OCI-M2 (cell line): Measurements from ENCODE around the gene TASOR2.

ENCODE experiments used
- DNase-seq: peaks from one replicate; lab custom pipeline; 2025; ENCODE audit not compliant: unreplicated experiment; lab: John Stamatoyannopoulos, UW

The TASOR2 gene

DNA sequence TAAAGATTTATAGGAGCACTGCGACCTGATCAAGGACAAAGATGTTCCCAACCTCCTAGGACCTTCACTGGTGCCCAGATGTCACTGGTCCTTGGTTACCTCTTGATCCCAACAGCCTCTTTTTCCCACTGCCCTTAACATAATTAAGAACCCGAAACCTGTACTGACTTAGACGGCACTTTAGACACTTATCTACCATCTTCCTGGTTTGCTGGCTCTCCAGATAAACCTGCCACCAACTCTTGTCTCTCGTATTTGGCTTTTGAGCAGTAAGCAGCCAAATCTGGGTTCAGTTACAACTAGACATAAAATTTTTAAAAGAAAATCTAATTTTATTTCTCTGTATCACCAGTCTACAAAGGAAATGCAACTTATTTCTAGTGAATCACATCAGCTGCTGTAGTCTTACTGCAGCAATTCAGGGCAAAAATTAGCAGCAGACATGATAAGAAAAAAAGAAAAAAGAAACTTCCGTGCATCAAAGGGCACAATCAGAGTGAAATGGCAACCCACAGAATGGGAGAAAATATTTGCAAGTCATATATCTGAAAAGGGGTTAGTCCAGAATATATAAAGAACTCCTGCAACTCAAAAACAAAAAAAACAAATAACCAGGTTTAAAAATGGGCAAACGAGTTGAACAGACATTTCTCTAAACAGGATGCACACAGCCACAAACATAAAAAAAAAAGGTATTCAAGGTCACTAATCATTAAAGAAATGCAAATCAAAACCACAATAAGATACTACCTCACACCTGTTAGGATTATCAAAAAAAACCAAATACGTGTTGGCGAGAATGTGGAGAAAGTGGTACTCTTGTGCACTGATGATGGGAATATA is 27.7 kb upstream of the TASOR2 start:
- DNase-seq = no peak

DNA sequence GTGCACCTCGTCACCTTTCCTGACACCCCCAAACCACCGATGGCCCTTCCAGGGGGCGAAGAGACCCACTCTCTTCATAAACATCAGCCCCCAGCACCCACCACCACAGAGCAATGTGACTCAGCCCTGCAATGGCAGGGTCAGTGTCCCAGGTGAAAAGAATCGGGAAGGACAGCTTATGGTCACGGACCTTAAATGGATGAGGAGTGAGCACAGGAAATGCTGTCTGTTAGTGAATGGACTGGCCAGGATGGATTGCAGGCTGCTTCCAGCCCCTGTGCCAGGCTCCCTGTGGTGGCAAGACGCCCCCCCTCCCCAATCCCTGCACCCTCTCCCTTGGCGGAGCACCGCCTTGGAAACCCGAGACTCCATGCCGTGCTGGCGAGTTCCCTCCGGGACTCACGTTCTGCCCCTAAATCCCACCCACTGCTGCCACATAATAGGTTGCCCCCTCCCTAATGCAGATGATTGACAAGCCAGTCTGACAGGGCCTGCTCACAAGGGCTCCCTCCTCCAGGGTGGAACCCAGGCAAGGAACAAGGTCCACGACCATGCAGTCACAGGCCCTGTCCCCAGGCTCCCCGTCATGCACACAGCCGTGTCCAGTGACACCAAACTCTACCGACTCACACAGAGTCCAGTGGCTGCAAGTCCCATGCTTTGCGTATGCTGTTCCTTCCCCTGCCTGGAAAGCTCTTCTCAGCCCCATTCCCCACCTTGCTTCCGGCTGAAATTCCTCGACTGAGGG is 25.6 kb upstream of the TASOR2 start:
- no peak for DNase-seq

- DNase-seq = no peak
Observed at GRCh38 chr10:5659702-5660528, 24.7 kb upstream of the TASOR2 start.

- DNase-seq = no peak
Observed at GRCh38 chr10:5661043-5661442, 23.6 kb upstream of the TASOR2 start.

DNA sequence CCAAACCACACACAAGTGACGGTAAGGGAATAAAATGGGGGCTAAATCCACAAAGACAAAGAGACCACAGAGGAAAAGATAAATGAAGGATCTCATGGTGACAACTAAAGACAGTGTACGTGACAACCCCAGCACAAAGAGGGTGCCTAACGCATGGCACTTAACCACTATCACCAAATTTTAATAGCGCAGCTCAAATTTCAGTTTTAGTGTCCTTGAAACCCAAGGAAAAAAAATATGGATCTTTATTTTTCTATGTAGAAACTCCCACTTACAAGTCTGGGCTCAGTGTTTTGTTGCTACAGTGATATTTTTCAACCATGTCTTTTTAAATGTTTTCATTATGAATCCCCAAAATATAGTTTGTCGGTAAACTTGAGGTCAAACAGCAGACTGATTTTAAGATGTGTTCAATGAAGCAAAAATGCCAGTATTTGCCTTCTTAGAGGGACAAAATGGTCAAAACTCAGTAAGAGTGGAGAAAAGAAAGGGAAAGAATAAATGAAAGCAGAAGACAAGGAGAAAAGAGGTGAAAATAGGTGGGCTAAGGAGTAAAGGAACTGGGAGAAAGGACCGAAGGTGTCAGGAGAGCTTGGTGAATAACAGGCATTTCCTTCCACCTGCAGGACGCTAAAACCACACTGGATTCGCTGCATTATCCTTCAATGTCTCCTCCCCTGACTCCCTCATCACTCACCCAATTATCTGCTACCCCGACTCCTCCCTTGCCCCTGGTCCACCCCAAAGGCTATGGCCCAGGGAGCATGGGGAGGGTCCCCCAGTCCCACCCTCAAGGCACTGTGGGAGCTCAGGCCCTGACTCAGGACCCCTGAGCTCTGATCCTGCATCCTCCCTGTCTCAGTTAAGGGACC is 21.7 kb upstream of the TASOR2 start:
- no peak for DNase-seq

DNA sequence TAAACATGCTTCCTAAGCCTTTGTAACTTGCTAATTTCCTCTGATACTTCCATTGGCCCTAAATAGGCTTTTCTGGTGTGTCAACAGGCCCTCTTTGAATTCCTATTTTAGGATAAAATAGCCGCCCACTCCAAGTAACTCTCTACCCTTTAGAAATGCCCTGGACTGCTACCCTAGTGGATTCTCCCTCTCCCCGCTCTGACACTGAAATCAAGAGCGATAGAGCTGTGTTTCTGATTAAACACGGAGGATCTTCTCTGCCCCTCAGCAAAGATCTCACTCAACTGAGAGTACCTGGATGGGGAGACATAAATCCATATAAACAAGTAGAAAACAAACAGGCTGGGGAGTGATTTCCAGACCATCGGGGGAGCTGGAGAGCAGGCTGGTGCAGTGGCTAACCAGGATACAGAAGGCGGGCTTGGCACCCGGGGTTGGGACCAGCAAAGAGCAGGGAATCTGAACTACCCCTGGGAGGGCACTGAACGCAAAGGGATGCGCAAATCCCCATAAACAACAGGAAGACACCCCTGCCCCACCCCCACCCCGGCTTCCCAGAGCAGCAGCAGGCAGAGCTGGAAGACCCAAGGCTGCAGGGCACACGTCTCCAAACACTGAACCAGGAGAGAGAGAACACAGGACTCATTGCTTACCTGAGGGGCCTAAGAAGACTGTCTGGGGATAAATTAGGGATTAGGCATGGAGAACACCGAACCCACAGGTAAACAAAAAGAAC is 20.8 kb upstream of the TASOR2 start:
- DNase-seq = no peak

GRCh38 chr10:5665373-5666007 is 19.1 kb upstream of the TASOR2 start:
- DNase-seq = no peak

DNA sequence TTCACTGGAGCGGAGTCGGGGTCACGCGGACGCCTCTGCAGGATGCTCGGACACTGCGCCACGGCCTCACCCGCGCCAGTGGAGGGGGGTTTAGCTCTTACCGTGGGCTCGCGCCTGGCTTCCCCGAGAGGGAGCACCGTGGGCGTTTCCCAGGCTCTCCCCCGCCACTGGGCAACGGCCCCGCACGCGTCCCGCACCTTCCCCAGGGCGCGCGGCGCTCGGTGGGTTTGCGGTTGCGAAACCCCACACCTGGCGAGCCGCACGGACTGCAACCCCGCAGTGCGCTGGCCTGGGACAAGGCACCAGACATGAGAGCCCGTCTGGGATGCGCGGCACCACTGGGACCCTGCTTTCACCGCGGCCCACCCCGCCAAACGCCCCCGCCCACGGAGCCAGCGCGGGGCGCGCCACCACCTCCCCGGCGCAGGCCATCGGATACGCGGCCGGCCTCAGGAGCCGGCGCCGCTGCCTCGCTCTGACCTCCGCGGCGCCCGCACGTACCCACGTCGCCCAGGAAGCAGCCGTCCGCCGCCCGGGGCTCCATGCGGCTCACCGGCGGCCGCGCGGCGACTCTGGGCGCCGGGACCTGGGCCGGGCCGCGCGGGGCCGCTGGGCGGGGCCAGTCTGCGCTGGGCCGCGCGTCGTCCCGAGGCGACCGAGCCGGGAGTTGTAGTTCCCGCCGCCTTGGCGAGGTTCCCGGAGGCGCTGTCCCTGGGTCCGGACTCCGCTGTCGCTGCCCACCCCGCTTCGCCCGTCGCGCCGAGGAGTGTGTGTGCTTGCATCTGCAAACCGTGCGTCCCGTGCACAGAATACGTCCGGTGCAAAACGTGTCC is 18.4 kb upstream of the TASOR2 start, which contains the start of gene ASB13:
Gene ASB13 (minus strand): TSS at position 588 of the 833 bp plus-strand sequence. CDS start 44 bp downstream, at position 544.
- no peak for DNase-seq

GRCh38 chr10:5666841-5667630 is 17.6 kb upstream of the TASOR2 start:
- DNase-seq = no peak

GRCh38 chr10:5668429-5668828 is 16.2 kb upstream of the TASOR2 start:
- DNase-seq = no peak

DNA sequence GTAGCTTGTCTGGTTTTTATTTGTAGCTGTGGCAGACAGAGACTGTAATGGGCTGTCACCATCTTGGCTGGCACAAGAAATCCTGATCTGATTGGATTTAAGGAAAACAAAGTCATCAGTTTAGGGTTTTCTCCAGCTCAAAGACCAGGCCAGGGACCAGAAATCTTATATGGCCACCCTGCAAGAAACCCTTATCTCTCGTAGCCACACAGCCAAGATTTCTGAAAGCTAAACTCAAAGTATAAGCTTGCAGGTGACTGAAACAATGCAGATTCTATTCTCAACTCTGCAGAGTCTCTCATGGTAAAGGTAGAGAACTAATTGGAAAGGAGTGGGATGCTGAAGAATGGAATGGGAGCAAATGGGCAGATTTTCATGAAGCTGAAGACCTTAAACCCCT is 15.0 kb upstream of the TASOR2 start:
- DNase-seq = no peak

- no peak for DNase-seq
Observed at GRCh38 chr10:5670662-5671375, 13.8 kb upstream of the TASOR2 start.

DNA sequence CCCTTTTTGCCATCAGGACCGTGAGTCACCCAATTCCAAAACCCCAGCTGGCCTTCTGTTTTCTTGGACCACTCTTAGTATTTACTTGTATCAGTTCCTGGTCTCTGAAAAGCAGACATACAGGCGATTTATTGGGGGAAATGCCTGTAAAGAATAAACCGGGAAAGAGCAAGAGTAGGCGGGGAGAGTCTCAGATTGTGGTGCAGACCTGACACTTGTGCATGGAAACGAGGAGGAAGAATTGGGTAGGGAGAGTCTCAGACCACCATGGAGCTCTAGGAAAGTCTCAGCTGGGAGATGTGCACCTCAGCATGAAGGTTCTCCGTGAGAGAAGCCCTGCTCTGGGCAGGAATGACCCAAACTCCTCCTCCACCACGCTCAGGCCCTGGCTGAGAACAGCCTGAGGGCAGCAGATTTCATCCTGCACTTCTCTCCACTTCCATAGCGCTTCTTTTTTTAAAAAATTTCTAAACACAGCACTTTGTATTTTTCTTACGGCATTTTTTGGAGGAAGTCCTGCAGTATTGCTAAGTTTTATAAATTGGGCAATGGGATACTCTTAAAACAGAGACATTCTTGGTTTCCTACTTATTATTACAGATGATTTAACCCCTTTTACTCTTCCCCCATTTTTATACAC is 6.1 kb upstream of the TASOR2 start:
- no peak for DNase-seq

DNA sequence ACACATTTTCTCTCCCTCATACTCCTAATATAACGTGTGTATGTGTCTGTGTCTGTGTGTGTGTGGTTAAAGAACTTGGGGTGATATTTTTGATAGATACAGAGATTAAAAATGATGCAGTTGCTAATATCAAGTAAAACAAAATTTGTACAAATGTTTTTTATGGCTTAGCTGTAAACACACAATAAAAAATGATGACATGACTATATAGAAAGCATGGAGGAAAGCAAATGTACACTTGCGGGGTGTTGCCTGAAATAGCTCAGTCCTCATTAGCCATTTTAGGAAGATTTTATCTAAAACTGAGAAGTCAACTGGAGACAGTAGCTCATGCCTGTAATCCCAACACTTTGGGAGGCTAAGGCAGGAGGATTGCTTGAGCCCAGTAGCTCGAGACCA is 5.6 kb upstream of the TASOR2 start:
- DNase-seq = no peak

- no peak for DNase-seq
Observed at GRCh38 chr10:5679606-5680005, 5.0 kb upstream of the TASOR2 start.

DNA sequence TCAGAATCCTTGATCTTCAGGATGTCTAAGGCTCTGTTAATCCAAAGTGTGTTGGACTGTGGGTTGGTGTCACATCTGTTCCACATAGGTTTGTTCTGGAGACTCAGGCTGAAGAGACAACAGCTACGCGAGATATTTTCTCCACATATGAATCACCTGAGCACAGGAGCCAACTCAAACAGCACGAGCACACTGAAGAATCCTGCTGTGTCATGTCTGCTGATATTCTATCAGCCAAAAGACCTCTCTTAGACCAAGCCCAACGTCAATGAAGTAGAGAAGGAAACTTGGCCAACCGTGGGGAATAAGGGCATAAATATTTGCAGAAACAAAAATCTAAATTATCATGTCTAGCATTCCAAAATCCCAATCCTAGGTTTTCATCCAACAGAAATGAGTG is 2.7 kb upstream of the TASOR2 start:
- no peak for DNase-seq

DNA sequence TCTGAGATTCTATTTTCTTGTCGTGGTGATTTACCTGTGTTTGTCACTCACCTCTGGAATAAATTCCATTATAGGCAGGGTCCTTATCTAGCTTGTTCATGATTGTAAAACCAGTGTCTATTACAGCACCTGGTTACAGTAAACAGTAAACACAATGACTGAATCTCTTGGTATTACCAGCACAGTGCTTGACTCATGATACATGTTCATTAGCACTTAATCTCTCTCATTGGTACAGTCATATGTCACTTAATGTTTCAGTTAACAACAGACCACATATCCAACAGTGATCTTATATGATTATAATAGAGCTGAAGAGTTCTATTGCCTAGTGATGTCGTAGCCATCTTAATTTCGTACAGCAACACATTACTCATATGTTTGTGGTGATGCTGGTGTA is 1.6 kb upstream of the TASOR2 start:
- DNase-seq = no peak
